HepG2 (cell line): ENCODE data around the gene CARMIL3. TPM values are rescaled to one million over a fixed set of nuclear protein-coding genes. Genes with fewer than 3 reads are reported as not detected.

Source experiments
- EHMT2 ChIP-seq: fragments of 200-600 bp; sonication (generic); IDR thresholded peaks from 2 replicates; pipeline ENCODE4 v1.7.0; 2017; ENCODE audit warnings: antibody characterized with exemption, low read depth, low read length, borderline replicate concordance
- HNF4A ChIP-seq: sonication (generic); formaldehyde crosslinking; IDR thresholded peaks from 2 replicates; pipeline ENCODE4 v1.4.0; 2020; ENCODE audit warnings: missing genetic modification reagents
- MAF1 ChIP-seq: sonication (generic); formaldehyde crosslinking; IDR thresholded peaks from 2 replicates; pipeline ENCODE4 v1.5.0; 2020; ENCODE audit warnings: missing genetic modification reagents, borderline replicate concordance
- MAZ ChIP-seq, 2 experiments: sonication (generic) in 1 of 2; formaldehyde crosslinking in 1 of 2; IDR thresholded peaks; 2 replicates each; pipeline versions ENCODE4 v1.5.0 to v1.6.1; 2012 to 2020; ENCODE audit warnings: low read depth in 2 of 2, mild to moderate bottlenecking in 2 of 2, borderline replicate concordance in 1 of 2, improper control_type of control experiment in 1 of 2, low read length in 1 of 2, missing genetic modification reagents in 1 of 2, moderate library complexity in 1 of 2
- MBD4 ChIP-seq: IDR thresholded peaks from 2 replicates; pipeline ENCODE4 v1.6.1; 2012; ENCODE audit warnings: low read length, inconsistent platforms, borderline replicate concordance
- MEIS1 ChIP-seq: sonication (generic); formaldehyde crosslinking; IDR thresholded peaks from 2 replicates; pipeline ENCODE4 v1.9.0; 2021; ENCODE audit warnings: mild to moderate bottlenecking, missing genetic modification reagents, moderate library complexity, borderline replicate concordance
- NAIF1 ChIP-seq: sonication (generic); formaldehyde crosslinking; IDR thresholded peaks from 2 replicates; pipeline ENCODE4 v1.5.0; 2020; ENCODE audit warnings: mild to moderate bottlenecking, missing genetic modification reagents, borderline replicate concordance
- NR1H2 ChIP-seq: sonication (generic); formaldehyde crosslinking; IDR thresholded peaks from 2 replicates; pipeline ENCODE4 v1.8.1; 2022; ENCODE audit warnings: low read depth, missing genetic modification reagents, borderline replicate concordance
- SALL1 ChIP-seq: sonication (generic); formaldehyde crosslinking; IDR thresholded peaks from 2 replicates; pipeline ENCODE4 v1.8.0; 2022; ENCODE audit warnings: mild to moderate bottlenecking, missing genetic modification reagents
- SALL2 ChIP-seq: sonication (generic); formaldehyde crosslinking; IDR thresholded peaks from 2 replicates; pipeline ENCODE4 v1.8.1; 2023; ENCODE audit warnings: mild to moderate bottlenecking, missing genetic modification reagents, inconsistent platforms
- SMC3 ChIP-seq: IDR thresholded peaks from 2 replicates; pipeline ENCODE4 v1.6.1; 2011; ENCODE audit warnings: low read length, improper control_type of control experiment
- SNRNP70 ChIP-seq: fragments of 200-400 bp; formaldehyde crosslinking; IDR thresholded peaks from 2 replicates; pipeline ENCODE4 v1.6.1; 2017; ENCODE audit warnings: mild to moderate bottlenecking, low read depth, low read length, moderate library complexity
- TAF1 ChIP-seq: sonication (generic); formaldehyde crosslinking; IDR thresholded peaks from 2 replicates; pipeline ENCODE4 v1.4.0; 2020; ENCODE audit warnings: missing genetic modification reagents
- ZBTB42 ChIP-seq: sonication (generic); formaldehyde crosslinking; IDR thresholded peaks from 2 replicates; pipeline ENCODE4 v1.5.0; 2020; ENCODE audit warnings: mild to moderate bottlenecking, missing genetic modification reagents
- ZNF143 ChIP-seq: sonication (generic); formaldehyde crosslinking; IDR thresholded peaks from 2 replicates; pipeline ENCODE4 v1.4.0; 2020; ENCODE audit warnings: missing genetic modification reagents
- ZNF251 ChIP-seq: sonication (generic); formaldehyde crosslinking; IDR thresholded peaks from 2 replicates; pipeline ENCODE4 v1.9.0; 2021; ENCODE audit warnings: mild to moderate bottlenecking, missing genetic modification reagents
- ZNF546 ChIP-seq: sonication (generic); formaldehyde crosslinking; conservative IDR thresholded peaks from 2 replicates; pipeline ENCODE4 v1.8.1; 2023; ENCODE audit warnings: mild to moderate bottlenecking, missing genetic modification reagents
- ZNF552 ChIP-seq: sonication (generic); formaldehyde crosslinking; IDR thresholded peaks from 2 replicates; pipeline ENCODE4 v1.9.0; 2022; ENCODE audit warnings: missing genetic modification reagents, mild to moderate bottlenecking, borderline replicate concordance
- ZNF737 ChIP-seq: sonication (generic); formaldehyde crosslinking; IDR thresholded peaks from 2 replicates; pipeline ENCODE4 v1.5.0; 2020; ENCODE audit warnings: missing genetic modification reagents, mild to moderate bottlenecking, borderline replicate concordance
- ZNF749 ChIP-seq: sonication (generic); formaldehyde crosslinking; IDR thresholded peaks from 2 replicates; pipeline ENCODE4 v1.8.0; 2022; ENCODE audit warnings: mild to moderate bottlenecking, missing genetic modification reagents, moderate library complexity, borderline replicate concordance
- polyA plus RNA-seq, 8 experiments: library from polyadenylated mRNA; depleted of rRNA in 3 of 8; stranded (reverse) in 7 of 8; unstranded in 1 of 8; fragments of >200 nt; fragmentation: Illumina TruSeq in 4 of 8; extraction: Trizol in 4 of 8; gene quantifications; 2 replicates each; pipeline versions ENCODE4 v1.2.1 to v1.2.3, GENCODE V29; 2011 to 2016; ENCODE audit warnings: low read depth in 4 of 8, missing spikeins in 1 of 8, mixed read lengths in 1 of 8; ENCODE audit not compliant: insufficient read depth in 1 of 8
- total RNA-seq, 5 experiments: library from RNA; depleted of rRNA; stranded (reverse); fragments of >200 nt; fragmentation: Illumina TruSeq; extraction: Trizol; gene quantifications; 2 replicates each; pipeline ENCODE4 v1.2.3, GENCODE V29; 2016; ENCODE audit warnings: low read depth in 1 of 5
- TF ChIP-seq, protein P1 (sequence below): sonication (generic); formaldehyde crosslinking; IDR thresholded peaks from 2 replicates; pipeline ENCODE4 v1.9.0; 2021; ENCODE audit warnings: missing genetic modification reagents, mild to moderate bottlenecking, borderline replicate concordance
- TF ChIP-seq, protein P2 (sequence below): sonication (generic); formaldehyde crosslinking; IDR thresholded peaks from 2 replicates; pipeline ENCODE4 v1.4.0; 2020; ENCODE audit warnings: mild to moderate bottlenecking, missing genetic modification reagents
- TF ChIP-seq, protein P3 (sequence below): sonication (generic); formaldehyde crosslinking; conservative IDR thresholded peaks from 2 replicates; pipeline ENCODE4 v1.4.0; 2020; ENCODE audit warnings: missing genetic modification reagents

CARMIL3 gene
- total and polyA plus RNA-seq, 2 of the 13 experiments (the other 11 are each of a cell fraction or from before 2014, with no cell fraction given), result 0.27 to 0.55 TPM

DNA sequence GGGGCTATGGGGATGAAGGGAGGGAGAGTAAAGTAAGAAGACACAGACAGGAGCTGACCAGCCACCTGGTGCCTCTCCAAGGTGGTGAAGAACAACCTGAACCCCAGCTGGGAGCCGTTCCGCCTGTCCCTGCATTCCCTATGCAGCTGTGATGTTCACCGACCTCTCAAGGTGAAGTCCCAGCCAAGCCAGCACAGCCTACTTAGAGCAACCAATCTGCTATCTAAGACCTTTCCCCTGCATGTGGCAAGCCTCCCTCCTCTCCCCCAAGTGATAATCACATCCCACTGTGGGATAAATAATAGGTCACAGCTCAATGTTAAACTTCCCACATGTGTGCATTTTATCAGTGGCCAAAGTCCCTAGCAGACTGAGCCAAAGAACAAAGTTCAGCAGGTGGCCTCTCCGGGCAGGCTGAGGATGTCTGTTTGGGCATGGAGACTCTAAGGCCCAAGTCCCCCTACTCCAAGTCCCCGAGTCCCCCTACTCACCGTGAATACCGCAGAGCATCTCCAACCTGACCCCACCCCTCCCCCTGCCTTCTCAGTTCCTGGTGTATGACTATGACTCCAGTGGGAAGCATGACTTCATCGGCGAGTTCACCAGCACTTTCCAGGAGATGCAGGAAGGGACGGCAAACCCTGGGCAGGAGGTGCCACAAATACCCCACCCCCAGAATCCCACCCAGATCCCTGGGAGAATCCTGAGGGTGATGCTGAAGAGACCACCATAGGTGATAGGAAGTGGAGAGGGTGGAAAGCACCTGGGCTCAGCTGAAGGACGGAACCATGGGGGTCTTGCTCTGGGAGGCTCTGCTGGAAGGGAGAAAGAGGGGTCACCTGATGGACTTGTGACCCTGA is 23.0 kb downstream of the CARMIL3 start (continued):
- no peak for TF ChIP-seq EHMT2
- TF ChIP-seq SNRNP70, result no peak
- TF ChIP-seq, protein P1, sequence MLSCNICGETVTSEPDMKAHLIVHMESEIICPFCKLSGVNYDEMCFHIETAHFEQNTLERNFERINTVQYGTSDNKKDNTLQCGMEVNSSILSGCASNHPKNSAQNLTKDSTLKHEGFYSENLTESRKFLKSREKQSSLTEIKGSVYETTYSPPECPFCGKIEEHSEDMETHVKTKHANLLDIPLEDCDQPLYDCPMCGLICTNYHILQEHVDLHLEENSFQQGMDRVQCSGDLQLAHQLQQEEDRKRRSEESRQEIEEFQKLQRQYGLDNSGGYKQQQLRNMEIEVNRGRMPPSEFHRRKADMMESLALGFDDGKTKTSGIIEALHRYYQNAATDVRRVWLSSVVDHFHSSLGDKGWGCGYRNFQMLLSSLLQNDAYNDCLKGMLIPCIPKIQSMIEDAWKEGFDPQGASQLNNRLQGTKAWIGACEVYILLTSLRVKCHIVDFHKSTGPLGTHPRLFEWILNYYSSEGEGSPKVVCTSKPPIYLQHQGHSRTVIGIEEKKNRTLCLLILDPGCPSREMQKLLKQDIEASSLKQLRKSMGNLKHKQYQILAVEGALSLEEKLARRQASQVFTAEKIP (CRISPR knock-in tag), result no peak
- TF ChIP-seq, protein P2, sequence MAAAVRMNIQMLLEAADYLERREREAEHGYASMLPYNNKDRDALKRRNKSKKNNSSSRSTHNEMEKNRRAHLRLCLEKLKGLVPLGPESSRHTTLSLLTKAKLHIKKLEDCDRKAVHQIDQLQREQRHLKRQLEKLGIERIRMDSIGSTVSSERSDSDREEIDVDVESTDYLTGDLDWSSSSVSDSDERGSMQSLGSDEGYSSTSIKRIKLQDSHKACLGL (CRISPR knock-in tag), result 0 out of 2 replicates have a peak, but pooled peaks have one; percentile 49
- TF ChIP-seq SMC3, result no peak
- TF ChIP-seq NAIF1, result no peak
- TF ChIP-seq SALL2 (CRISPR knock-in tag), result peak; percentile 54; the same call in 1 of the 2 replicates
- TF ChIP-seq MBD4, result no peak
- TF ChIP-seq ZNF143 (CRISPR knock-in tag), result 0 out of 2 replicates have a peak, but pooled peaks have one; percentile 7
- no peak for TF ChIP-seq NR1H2
- TF ChIP-seq, protein P3, sequence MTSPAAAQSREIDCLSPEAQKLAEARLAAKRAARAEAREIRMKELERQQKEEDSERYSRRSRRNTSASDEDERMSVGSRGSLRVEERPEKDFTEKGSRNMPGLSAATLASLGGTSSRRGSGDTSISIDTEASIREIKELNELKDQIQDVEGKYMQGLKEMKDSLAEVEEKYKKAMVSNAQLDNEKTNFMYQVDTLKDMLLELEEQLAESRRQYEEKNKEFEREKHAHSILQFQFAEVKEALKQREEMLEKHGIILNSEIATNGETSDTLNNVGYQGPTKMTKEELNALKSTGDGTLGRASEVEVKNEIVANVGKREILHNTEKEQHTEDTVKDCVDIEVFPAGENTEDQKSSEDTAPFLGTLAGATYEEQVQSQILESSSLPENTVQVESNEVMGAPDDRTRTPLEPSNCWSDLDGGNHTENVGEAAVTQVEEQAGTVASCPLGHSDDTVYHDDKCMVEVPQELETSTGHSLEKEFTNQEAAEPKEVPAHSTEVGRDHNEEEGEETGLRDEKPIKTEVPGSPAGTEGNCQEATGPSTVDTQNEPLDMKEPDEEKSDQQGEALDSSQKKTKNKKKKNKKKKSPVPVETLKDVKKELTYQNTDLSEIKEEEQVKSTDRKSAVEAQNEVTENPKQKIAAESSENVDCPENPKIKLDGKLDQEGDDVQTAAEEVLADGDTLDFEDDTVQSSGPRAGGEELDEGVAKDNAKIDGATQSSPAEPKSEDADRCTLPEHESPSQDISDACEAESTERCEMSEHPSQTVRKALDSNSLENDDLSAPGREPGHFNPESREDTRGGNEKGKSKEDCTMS (CRISPR knock-in tag), result no peak
- TF ChIP-seq ZNF737 (CRISPR knock-in tag), result 0 out of 2 replicates have a peak, but pooled peaks have one; percentile 17
- TF ChIP-seq ZNF546, result no peak
- no peak for TF ChIP-seq ZBTB42
- TF ChIP-seq ZNF552, result no peak
- peak; percentile 67 for TF ChIP-seq SALL1 (CRISPR knock-in tag)
- peak; percentile 85 for TF ChIP-seq HNF4A (CRISPR knock-in tag)
- no peak for TF ChIP-seq MAZ (IDR thresholded peaks at IDR 0.05; ENCODE audit: borderline replicate concordance, low read depth, low read length)
- TF ChIP-seq MAZ (CRISPR knock-in tag; IDR thresholded peaks at IDR 0.05; ENCODE audit: low read depth), result no peak; the same call in 1 of the 2 replicates
- TF ChIP-seq ZNF251 (CRISPR knock-in tag), result no peak
- TF ChIP-seq TAF1 (CRISPR knock-in tag), result no peak
- no peak for TF ChIP-seq MEIS1
- no peak for TF ChIP-seq ZNF749 (CRISPR knock-in tag)
- TF ChIP-seq MAF1 (CRISPR knock-in tag), result no peak
